GM18909 (cell line): ENCODE measurements around the gene IVNS1ABP.
"Not testable (repeated sequence)": the region's sequence is repeated elsewhere in the genome, so short reads cannot be mapped to it uniquely, and the experiment has no call there.

Experiments
- ATAC-seq: cut with Tn5 transposase; IDR thresholded peaks from one replicate; pipeline ENCODE4 v1.9.1; 2021; ENCODE audit warnings: mild to moderate bottlenecking; ENCODE audit not compliant: unreplicated experiment, poor library complexity

Gene IVNS1ABP

DNA sequence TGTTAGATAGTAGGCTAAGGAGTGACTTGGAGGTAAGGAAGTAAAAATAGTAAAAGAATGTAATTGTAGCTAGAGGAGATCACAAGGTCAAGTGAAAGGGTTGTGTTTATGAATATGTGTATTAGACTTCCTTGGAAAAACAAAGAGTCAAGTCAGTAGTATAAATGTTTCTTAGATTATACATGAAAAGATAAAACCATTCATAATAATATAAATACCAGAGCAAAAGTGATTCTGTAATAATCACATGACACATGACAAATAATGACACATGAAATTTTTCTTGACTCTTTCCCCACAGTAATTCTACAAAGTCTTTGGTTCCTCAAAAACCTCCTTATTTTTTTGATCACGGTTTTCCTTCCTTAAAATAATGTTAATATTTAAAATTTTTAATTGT is 56.4 kb downstream of the IVNS1ABP start:
- no peak for ATAC-seq

DNA sequence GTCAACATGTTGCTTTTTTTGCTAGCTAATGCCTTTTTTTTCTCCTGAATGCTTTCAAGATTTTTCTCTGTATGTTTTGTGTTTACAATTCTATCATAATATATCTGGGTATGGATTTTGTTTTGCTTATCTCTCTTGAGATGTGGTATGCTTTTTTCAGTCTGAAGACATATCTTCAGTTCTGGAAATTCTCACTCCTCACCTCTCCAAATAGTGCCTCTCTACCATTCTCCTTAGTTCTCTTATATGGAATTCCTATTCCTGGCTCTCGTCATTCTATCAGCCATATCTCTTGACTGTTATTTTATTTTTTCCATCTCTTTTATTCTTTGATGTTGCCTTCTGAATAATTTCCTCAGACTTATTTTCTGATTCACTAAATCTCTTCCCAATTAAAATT is 58.4 kb downstream of the IVNS1ABP start:
- no peak for ATAC-seq

DNA sequence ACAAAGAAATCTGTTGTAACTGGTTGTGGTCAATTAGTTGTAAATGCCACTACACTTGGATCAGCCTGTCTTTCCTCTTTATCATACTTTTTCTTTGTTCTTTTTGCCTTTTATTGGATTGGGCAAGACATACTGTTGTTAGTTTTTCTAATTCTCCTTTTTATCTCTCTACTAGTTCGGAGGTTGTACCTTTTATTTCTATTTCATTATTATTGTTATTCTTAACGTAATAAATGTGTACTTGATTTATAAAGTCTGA is 59.2 kb downstream of the IVNS1ABP start:
- ATAC-seq: no peak

DNA sequence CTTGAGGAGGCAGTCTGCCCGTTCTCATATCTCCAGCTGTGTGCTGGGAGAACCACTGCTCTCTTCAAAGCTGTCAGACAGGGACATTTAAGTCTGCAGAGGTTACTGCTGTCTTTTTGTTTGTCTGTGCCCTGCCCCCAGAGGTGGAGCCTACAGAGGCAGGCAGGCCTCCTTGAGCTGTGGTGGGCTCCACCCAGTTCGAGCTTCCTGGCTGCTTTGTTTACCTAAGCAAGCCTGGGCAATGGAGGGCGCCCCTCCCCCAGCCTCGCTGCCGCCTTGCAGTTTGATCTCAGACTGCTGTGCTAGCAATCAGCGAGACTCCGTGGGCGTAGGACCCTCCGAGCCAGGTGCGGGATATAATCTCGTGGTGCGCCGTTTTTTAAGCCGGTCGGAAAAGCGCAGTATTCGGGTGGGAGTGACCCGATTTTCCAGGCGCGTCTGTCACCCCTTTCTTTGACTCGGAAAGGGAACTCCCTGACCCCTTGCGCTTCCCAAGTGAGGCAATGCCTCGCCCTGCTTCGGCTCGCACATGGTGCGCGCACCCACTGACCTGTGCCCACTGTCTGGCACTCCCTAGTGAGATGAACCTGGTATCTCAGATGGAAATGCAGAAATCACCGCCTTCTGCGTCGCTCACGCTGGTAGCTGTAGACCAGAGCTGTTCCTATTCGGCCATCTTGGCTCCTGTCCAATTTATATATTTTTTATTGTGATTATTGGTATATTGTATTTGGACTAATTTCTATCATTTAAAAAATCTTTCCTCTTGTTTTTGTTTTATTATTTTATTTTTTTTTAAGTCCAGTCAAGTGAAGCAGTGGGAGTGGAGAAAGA is 59.7 kb downstream of the IVNS1ABP start:
- not testable (repeated sequence) for ATAC-seq

DNA sequence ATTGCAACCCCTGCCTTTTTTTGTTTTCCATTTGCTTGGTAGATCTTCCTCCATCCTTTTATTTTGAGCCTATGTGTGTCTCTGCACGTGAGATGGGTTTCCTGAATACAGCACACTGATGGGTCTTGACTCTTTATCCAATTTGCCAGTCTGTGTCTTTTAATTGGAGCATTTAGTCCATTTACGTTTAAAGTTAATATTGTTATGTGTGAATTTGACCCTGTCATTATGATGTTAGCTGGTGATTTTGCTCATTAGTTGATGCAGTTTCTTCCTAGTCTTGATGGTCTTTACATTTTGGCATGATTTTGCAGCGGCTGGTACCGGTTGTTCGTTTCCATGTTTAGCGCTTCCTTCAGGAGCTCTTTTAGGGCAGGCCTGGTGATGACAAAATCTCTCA is 61.4 kb downstream of the IVNS1ABP start:
- ATAC-seq: not testable (repeated sequence)

DNA sequence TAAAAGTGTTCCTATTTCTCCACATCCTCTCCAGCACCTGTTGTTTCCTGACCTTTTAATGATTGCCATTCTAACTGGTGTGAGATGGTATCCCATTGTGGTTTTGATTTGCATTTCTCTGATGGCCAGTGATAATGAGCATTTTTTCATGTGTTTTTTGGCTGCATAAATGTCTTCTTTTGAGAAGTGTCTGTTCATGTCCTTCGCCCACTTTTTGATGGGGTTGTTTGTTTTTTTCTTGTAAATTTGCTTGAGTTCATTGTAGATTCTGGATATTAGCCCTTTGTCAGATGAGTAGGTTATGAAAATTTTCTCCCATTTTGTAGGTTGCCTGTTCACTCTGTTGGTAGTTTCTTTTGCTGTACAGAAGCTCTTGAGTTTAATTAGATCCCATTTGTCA is 64.6 kb downstream of the IVNS1ABP start:
- not testable (repeated sequence) for ATAC-seq

DNA sequence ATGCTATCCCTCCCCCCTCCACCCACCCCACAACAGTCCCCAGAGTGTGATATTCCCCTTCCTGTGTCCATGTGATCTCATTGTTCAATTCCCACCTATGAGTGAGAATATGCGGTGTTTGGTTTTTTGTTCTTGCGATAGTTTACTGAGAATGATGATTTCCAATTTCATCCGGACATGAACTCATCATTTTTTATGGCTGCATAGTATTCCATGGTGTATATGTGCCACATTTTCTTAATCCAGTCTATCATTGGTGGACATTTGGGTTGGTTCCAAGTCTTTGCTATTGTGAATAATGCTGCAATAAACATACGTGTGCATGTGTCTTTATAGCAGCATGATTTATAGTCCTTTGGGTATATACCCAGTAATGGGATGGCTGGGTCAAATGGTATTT is 65.1 kb downstream of the IVNS1ABP start:
- ATAC-seq: not testable (repeated sequence)

DNA sequence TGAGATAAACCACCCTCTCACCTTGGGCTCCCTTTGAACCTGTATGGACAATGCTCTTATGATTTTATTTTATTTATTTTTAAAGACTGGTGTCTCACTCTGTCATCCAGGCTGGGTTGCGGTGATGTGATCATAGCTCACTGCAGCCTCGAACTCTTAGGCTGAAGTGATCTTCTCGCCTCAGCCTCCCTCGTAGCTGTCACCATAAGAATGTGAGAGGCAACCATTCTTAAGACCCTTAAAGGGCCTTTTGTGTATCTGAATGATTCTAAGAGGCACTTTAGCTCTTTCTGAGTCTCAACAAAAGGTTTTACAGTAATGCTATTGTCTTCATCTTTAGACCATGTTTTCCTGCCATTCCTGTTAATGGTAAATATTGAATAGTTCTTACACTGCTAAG is 67.0 kb downstream of the IVNS1ABP start:
- no peak for ATAC-seq

DNA sequence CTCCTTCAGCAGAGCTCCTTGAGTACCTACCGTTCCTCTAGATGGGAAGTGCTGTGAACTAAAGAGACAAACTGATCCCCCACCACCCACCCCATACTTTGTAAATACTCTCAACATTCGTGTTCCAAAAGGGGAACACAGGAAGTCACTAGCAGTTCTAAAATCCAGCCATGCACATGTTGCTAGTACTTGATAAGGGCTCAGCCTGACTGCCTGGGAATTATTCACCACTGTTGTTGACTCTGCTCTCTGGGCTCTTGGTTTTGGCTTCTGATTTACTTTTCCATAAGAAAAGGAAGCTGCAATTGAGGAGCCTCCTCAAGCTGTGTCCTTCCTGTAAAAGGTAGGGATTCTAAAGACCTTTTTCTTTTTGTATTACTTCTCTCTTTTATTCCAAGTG is 67.5 kb downstream of the IVNS1ABP start:
- no peak for ATAC-seq
